ENCODE measurements around the gene CAMTA1. TPM values are rescaled to one million over a fixed set of nuclear protein-coding genes. Genes with fewer than 3 reads are reported as not detected.

CAMTA1 gene
- total and polyA plus RNA-seq, 8 donors = 42.8 to 213 (median 118) TPM

DNA sequence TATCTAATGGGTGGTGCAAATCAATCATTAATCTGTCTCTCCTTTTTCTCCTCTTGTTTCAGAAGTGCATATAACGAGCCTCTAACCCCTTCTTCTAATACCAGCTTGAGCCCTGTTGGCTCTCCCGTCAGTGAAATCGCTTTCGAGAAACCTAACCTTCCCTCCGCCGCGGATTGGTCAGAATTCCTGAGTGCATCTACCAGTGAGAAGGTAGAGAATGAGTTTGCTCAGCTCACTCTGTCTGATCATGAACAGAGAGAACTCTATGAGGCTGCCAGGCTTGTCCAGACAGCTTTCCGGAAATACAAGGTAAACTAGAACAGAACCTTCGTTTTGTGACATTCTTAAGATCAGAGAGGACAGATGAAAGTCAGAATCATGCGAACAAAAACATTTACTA lies 960.5 kb downstream of the CAMTA1 start:
- WGBS, 5 donors = 79 to 91% (median 88%) methylated on average over 10 of the region's 10 CpGs
- Histone ChIP-seq H3K4me3 (no peak overlapping the region), H3K27me3 (no peaks in the 10 kb centered on the region), H3K9me3 (no peaks in the 10 kb centered on the region), H3K4me1 (peaks cover 0 to 4% (median 0%) of the 10 kb centered on the region in 4 donors), H3K27ac (no peak overlapping the region), H3K36me3 (peaks cover 0 to 27% (median 0%) of the 10 kb centered on the region in 4 donors)
- TF ChIP-seq POLR2AphosphoS5 (IDR thresholded peaks at IDR 0.05) = no peak
- no peak for TF ChIP-seq CTCF (IDR thresholded peaks at IDR 0.05)
- TF ChIP-seq EP300 (IDR thresholded peaks at IDR 0.05) = no peak
- no peak for TF ChIP-seq POLR2A (IDR thresholded peaks at IDR 0.05)
- DNase-seq = no peak
- intact Hi-C loops (cut with DNase I; ENCODE audit: low total_unique reads) = no loop called here

- intact Hi-C loops (cut with DNase I; ENCODE audit: low total_unique reads) = no loop called here
- 66 to 87% (median 72%) methylated on average over 5 of the region's 5 CpGs for WGBS, 5 donors
- Histone ChIP-seq H3K27ac (no peak overlapping the region), H3K36me3 (peaks cover 0 to 27% (median 0%) of the 10 kb centered on the region in 4 donors), H3K9me3 (no peaks in the 10 kb centered on the region), H3K27me3 (no peaks in the 10 kb centered on the region), H3K4me1 (peaks cover 0 to 8% (median 5%) of the 10 kb centered on the region in 4 donors), H3K4me3 (no peak overlapping the region)
- TF ChIP-seq EP300 (IDR thresholded peaks at IDR 0.05) (no peak), CTCF (IDR thresholded peaks at IDR 0.05) (no peak), POLR2AphosphoS5 (IDR thresholded peaks at IDR 0.05) (no peak), POLR2A (IDR thresholded peaks at IDR 0.05) (no peak)
- DNase-seq = no peak
Measured at GRCh38 chr1:7747605-7748004, 962.4 kb downstream of the CAMTA1 start.

GRCh38 chr1:7749126-7749525 lies 963.9 kb downstream of the CAMTA1 start:
- Histone ChIP-seq H3K27ac (no peak overlapping the region), H3K4me1 (peaks cover 0 to 22% (median 10%) of the 10 kb centered on the region in 4 donors), H3K9me3 (no peaks in the 10 kb centered on the region), H3K4me3 (no peak overlapping the region), H3K36me3 (peaks cover 0 to 27% (median 0%) of the 10 kb centered on the region in 4 donors), H3K27me3 (no peaks in the 10 kb centered on the region)
- no peak for DNase-seq
- WGBS, 5 donors = 50 to 53% (median 52%) methylated on average over 5 of the region's 5 CpGs
- intact Hi-C loops (cut with DNase I; ENCODE audit: low total_unique reads) = no loop called here
- TF ChIP-seq POLR2A (IDR thresholded peaks at IDR 0.05) (no peak), CTCF (IDR thresholded peaks at IDR 0.05) (no peak), EP300 (IDR thresholded peaks at IDR 0.05) (no peak), POLR2AphosphoS5 (IDR thresholded peaks at IDR 0.05) (no peak)

- no peak for DNase-seq
- 87 to 91% (median 88%) methylated on average over 11 of the region's 11 CpGs for WGBS, 5 donors
- Histone ChIP-seq H3K36me3 (peaks cover 0 to 14% (median 0%) of the 10 kb centered on the region in 4 donors), H3K27ac (no peak overlapping the region), H3K4me3 (no peak overlapping the region), H3K27me3 (no peaks in the 10 kb centered on the region), H3K4me1 (peaks cover 0 to 22% (median 10%) of the 10 kb centered on the region in 4 donors), H3K9me3 (no peaks in the 10 kb centered on the region)
- TF ChIP-seq POLR2A (IDR thresholded peaks at IDR 0.05) (no peak), POLR2AphosphoS5 (IDR thresholded peaks at IDR 0.05) (no peak), CTCF (IDR thresholded peaks at IDR 0.05) (no peak), EP300 (IDR thresholded peaks at IDR 0.05) (no peak)
- intact Hi-C loops (cut with DNase I; ENCODE audit: low total_unique reads) = no loop called here
Measured at GRCh38 chr1:7751174-7751573, 965.9 kb downstream of the CAMTA1 start.

All from stomach (tissue), 9 donors.